WTC11 (cell line): ENCODE data around the gene OR52N2. TPM values are rescaled to one million over a fixed set of nuclear protein-coding genes. Genes with fewer than 3 reads are reported as not detected.

Experiments
- ATAC-seq: fragments of 200-7000 bp; cut with Tn5 transposase; 2 replicates; pipeline ENCODE4 v1.10.0; 2021; ENCODE audit warnings: mild to moderate bottlenecking, moderate library complexity
- CTCF ChIA-PET: fragments of 300-600 bp; sonication (Branson Sonifier 250); formaldehyde crosslinking; loops from one replicate; lab custom pipeline; 2021; ENCODE audit warnings: antibody characterized with exemption; lab: Charles Lee
- POLR2A ChIA-PET: fragments of 350-600 bp; sonication (Branson Sonifier 250); formaldehyde crosslinking; loops from one replicate; lab custom pipeline; 2021; ENCODE audit warnings: antibody characterized with exemption; lab: Charles Lee
- DNase-seq: peaks from one replicate; pipeline ENCODE4 v3.0.0; 2021; ENCODE audit warnings: low spot score
- H3K27ac Mint-ChIP-seq: 2 replicates; pipeline ENCODE4 v1.8.0; 2021; ENCODE audit warnings: mixed read lengths
- H3K27me3 Mint-ChIP-seq: 2 replicates; pipeline ENCODE4 v1.8.0; 2021; ENCODE audit warnings: low read depth, mild to moderate bottlenecking, moderate library complexity, mixed read lengths
- H3K36me3 Mint-ChIP-seq: 2 replicates; pipeline ENCODE4 v1.8.0; 2021; ENCODE audit warnings: mixed read lengths
- H3K4me1 Mint-ChIP-seq: 2 replicates; pipeline ENCODE4 v1.8.0; 2022; ENCODE audit warnings: mixed read lengths
- H3K4me3 Mint-ChIP-seq: 2 replicates; pipeline ENCODE4 v1.8.0; 2021; ENCODE audit warnings: mild to moderate bottlenecking, moderate library complexity, mixed read lengths
- H3K9me3 Mint-ChIP-seq: 2 replicates; pipeline ENCODE4 v1.8.0; 2021; ENCODE audit warnings: mixed read lengths
- ATF1 ChIP-seq: sonication (generic); formaldehyde crosslinking; IDR thresholded peaks from 2 replicates; pipeline ENCODE4 v1.8.1; 2023; ENCODE audit warnings: mild to moderate bottlenecking, moderate library complexity, missing genetic modification reagents
- FOXJ3 ChIP-seq: sonication (generic); formaldehyde crosslinking; IDR thresholded peaks from 2 replicates; pipeline ENCODE4 v1.9.0; 2021; ENCODE audit warnings: missing genetic modification reagents, mild to moderate bottlenecking, borderline replicate concordance
- HMGXB4 ChIP-seq: sonication (generic); formaldehyde crosslinking; IDR thresholded peaks from 2 replicates; pipeline ENCODE4 v1.8.1; 2023; ENCODE audit warnings: mild to moderate bottlenecking, moderate library complexity, missing genetic modification reagents
- MYBL2 ChIP-seq: sonication (generic); formaldehyde crosslinking; IDR thresholded peaks from 2 replicates; pipeline ENCODE4 v1.8.1; 2023; ENCODE audit warnings: mild to moderate bottlenecking, moderate library complexity, missing genetic modification reagents
- NFE2L1 ChIP-seq: sonication (generic); formaldehyde crosslinking; IDR thresholded peaks from 2 replicates; pipeline ENCODE4 v1.8.1; 2023; ENCODE audit warnings: missing genetic modification reagents
- SMAD4 ChIP-seq: sonication (generic); formaldehyde crosslinking; IDR thresholded peaks from 2 replicates; pipeline ENCODE4 v1.8.0; 2022; ENCODE audit warnings: mild to moderate bottlenecking, missing genetic modification reagents
- TCF7 ChIP-seq: sonication (generic); formaldehyde crosslinking; IDR thresholded peaks from 2 replicates; pipeline ENCODE4 v1.8.0; 2022; ENCODE audit warnings: mild to moderate bottlenecking, low read depth, missing genetic modification reagents, moderate library complexity
- TP53 ChIP-seq: sonication (generic); formaldehyde crosslinking; IDR thresholded peaks from 2 replicates; pipeline ENCODE4 v1.8.1; 2023; ENCODE audit warnings: mild to moderate bottlenecking, missing genetic modification reagents
- total RNA-seq: library from RNA; stranded (reverse); gene quantifications from 3 replicates; pipeline ENCODE4 v1.2.3, GENCODE V29; 2021
- TF ChIP-seq, protein P1 (sequence below): sonication (generic); formaldehyde crosslinking; IDR thresholded peaks from 2 replicates; pipeline ENCODE4 v1.8.0; 2022; ENCODE audit warnings: missing genetic modification reagents
- TF ChIP-seq, protein P2 (sequence below): sonication (generic); formaldehyde crosslinking; IDR thresholded peaks from 2 replicates; pipeline ENCODE4 v1.8.1; 2022; ENCODE audit warnings: mild to moderate bottlenecking, moderate library complexity, missing genetic modification reagents
- TF ChIP-seq, protein P3 (sequence below): sonication (generic); formaldehyde crosslinking; IDR thresholded peaks from 2 replicates; pipeline ENCODE4 v1.8.0; 2022; ENCODE audit warnings: mild to moderate bottlenecking, missing genetic modification reagents
- TF ChIP-seq, protein P4 (sequence below): sonication (generic); formaldehyde crosslinking; IDR thresholded peaks from 2 replicates; pipeline ENCODE4 v1.8.0; 2022; ENCODE audit warnings: mild to moderate bottlenecking, missing genetic modification reagents
- TF ChIP-seq, protein P5 (sequence below): fragments of 250-450 bp; sonication (Bioruptor Pico); conservative IDR thresholded peaks from 2 replicates; pipeline ENCODE4 v1.9.0; 2021; ENCODE audit warnings: mild to moderate bottlenecking

OR52N2 gene
- total RNA-seq, 1 experiment from 2014 or later: not detected

- POLR2A ChIA-PET: no interaction called here
- no peaks in the 10 kb centered on the region for H3K36me3 Mint-ChIP-seq
- CTCF ChIA-PET: no interaction called here
- no peaks in the 10 kb centered on the region for H3K9me3 Mint-ChIP-seq
- TF ChIP-seq TP53 (CRISPR knock-in tag) (no peak), MYBL2 (CRISPR knock-in tag) (no peak), ATF1 (no peak), HMGXB4 (no peak), SMAD4 (no peak)
- TF ChIP-seq, protein P1, sequence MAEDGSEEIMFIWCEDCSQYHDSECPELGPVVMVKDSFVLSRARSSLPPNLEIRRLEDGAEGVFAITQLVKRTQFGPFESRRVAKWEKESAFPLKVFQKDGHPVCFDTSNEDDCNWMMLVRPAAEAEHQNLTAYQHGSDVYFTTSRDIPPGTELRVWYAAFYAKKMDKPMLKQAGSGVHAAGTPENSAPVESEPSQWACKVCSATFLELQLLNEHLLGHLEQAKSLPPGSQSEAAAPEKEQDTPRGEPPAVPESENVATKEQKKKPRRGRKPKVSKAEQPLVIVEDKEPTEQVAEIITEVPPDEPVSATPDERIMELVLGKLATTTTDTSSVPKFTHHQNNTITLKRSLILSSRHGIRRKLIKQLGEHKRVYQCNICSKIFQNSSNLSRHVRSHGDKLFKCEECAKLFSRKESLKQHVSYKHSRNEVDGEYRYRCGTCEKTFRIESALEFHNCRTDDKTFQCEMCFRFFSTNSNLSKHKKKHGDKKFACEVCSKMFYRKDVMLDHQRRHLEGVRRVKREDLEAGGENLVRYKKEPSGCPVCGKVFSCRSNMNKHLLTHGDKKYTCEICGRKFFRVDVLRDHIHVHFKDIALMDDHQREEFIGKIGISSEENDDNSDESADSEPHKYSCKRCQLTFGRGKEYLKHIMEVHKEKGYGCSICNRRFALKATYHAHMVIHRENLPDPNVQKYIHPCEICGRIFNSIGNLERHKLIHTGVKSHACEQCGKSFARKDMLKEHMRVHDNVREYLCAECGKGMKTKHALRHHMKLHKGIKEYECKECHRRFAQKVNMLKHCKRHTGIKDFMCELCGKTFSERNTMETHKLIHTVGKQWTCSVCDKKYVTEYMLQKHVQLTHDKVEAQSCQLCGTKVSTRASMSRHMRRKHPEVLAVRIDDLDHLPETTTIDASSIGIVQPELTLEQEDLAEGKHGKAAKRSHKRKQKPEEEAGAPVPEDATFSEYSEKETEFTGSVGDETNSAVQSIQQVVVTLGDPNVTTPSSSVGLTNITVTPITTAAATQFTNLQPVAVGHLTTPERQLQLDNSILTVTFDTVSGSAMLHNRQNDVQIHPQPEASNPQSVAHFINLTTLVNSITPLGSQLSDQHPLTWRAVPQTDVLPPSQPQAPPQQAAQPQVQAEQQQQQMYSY (CRISPR knock-in tag): no peak
- TF ChIP-seq, protein P2, sequence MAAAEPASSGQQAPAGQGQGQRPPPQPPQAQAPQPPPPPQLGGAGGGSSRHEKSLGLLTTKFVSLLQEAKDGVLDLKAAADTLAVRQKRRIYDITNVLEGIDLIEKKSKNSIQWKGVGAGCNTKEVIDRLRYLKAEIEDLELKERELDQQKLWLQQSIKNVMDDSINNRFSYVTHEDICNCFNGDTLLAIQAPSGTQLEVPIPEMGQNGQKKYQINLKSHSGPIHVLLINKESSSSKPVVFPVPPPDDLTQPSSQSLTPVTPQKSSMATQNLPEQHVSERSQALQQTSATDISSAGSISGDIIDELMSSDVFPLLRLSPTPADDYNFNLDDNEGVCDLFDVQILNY (CRISPR knock-in tag): no peak
- TF ChIP-seq, protein P3, sequence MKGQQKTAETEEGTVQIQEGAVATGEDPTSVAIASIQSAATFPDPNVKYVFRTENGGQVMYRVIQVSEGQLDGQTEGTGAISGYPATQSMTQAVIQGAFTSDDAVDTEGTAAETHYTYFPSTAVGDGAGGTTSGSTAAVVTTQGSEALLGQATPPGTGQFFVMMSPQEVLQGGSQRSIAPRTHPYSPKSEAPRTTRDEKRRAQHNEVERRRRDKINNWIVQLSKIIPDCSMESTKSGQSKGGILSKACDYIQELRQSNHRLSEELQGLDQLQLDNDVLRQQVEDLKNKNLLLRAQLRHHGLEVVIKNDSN (CRISPR knock-in tag): no peak
- ATAC-seq (no peak), DNase-seq (no peak)
- peaks cover 8% of the 10 kb centered on the region for H3K4me1 Mint-ChIP-seq
- no peaks in the 10 kb centered on the region for H3K27me3 Mint-ChIP-seq
- no peak overlapping the region for H3K27ac Mint-ChIP-seq
- H3K4me3 Mint-ChIP-seq: no peak overlapping the region
Measured at GRCh38 chr11:5818245-5818886, 9.6 kb downstream of the OR52N2 start.

DNA sequence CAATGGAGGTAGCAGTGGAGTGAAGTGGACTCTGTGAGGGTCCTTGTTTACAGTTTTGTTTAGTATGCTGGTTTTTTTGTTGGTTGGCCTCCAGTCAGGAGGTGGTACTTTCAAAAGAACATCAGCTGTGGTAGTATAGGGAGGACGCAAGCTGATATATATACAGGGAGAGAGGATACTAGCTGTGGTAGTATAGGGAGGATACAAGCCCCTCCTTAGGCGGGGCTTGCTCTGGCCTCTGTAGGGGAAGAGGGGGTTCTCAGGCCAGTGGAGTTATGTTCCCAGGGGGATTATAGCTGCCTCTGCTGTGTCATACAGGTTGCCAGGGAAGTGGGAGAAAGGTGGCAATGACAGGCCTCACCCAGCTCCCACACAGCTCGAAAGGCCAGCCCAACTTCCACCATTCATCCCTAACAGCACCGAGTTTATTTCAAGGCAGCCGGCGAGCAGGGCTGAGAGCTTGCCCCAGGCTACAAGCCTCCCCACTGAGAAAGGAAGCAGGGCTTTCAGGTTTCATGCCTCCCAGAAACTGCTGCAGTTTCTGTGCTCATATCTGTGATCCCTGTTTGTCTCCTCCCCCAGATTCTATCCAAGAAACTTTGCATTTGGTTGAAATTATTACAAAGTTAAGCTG, 22.6 kb downstream of the OR52N2 start:
- DNase-seq: peak; percentile 40
- Mint-ChIP-seq H3K9me3 (peaks cover 17% of the 10 kb centered on the region), H3K4me1 (peaks cover 19% of the 10 kb centered on the region), H3K4me3 (no peak overlapping the region), H3K27ac (peak overlapping the region; percentile 87), H3K27me3 (peaks cover 4% of the 10 kb centered on the region; the same call in 1 of the 2 replicates), H3K36me3 (peaks cover 10% of the 10 kb centered on the region)
- no peak for TF ChIP-seq NFE2L1 (CRISPR knock-in tag)
- TF ChIP-seq, protein P4, sequence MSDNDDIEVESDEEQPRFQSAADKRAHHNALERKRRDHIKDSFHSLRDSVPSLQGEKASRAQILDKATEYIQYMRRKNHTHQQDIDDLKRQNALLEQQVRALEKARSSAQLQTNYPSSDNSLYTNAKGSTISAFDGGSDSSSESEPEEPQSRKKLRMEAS: no peak
- no peak for TF ChIP-seq TCF7 (CRISPR knock-in tag)
- TF ChIP-seq, protein P5, sequence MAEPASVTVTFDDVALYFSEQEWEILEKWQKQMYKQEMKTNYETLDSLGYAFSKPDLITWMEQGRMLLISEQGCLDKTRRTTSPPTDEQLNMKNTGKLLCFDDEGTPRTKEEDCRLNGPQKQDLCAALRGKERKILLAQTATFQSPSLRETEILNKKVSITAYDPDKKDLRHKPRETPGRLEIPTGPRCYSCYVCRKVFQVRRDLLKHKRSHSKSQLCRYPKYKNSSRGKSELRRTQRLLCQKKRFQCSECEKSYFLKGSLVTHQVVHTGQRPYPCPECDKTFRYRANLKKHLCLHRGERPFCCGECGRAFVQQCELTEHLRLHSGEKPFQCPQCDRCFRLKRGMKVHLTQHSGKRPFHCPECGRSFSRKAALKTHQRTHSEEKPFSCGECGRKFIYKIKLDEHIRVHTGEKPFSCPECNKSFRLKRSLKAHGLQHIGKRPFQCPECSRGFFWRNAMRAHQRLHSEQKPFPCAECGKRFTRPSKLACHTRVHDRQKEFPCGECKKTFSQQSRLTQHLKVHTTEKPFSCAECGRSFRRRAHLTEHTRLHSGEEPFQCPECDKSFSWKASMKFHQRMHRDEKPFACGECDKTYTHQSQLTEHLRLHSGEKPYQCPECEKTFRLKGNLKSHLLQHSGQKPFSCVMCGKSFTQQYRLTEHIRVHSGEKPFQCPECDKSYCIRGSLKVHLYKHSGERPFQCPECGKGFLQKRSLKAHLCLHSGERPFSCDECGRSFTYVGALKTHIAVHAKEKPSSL (CRISPR knock-in tag): no peak
- TF ChIP-seq FOXJ3 (CRISPR knock-in tag): no peak
- ATAC-seq: peak; percentile 92
- ChIA-PET CTCF (interaction anchor here (0.9 to 1.6 kb wide), 2 partner anchors 9 to 60 kb away, joined by 3 to 4 read pairs; no protein-coding TSS in a partner anchor), POLR2A (interaction anchor here (0.9 kb wide), 1 partner anchor 522 kb away, joined by 3 read pairs; no protein-coding TSS in a partner anchor)
